ENCODE results near the gene ADGRE3. TPM values are rescaled to one million over a fixed set of nuclear protein-coding genes. Genes with fewer than 3 reads are reported as not detected.

The ADGRE3 gene
- total RNA-seq, 1 donor from 2014 or later: not detected

DNA sequence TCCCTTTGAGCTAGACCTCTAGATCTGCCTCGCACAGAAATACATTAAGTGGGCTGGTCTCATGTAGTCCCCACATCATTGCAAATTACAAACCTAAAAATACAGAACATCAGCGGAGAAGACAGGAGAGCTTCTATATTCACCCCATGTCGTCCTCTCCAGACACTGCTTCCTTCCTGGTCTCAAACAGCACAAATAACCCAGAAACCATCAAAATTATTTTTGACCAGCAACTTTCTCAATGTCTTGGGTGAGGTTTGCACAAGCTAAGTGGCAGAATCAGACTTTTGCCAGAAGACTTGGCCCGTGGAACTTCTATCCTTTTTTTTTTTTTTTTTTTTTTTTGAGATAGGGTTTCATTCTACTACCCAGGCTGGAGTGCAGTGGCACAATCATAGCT is 63.6 kb downstream of the ADGRE3 start:
- Histone ChIP-seq H3K4me3 (no peak overlapping the region), H3K9ac (no peak overlapping the region), H3K27me3 (no peaks in the 10 kb centered on the region), H2AFZ (replicated peaks) (no peak overlapping the region), H3F3A (ENCODE audit: low read depth) (no peaks in the 10 kb centered on the region), H3K79me2 (ENCODE audit: low read depth) (no peaks in the 10 kb centered on the region), H3K9me3 (ENCODE audit: low read depth) (no peaks in the 10 kb centered on the region), H4K20me1 (ENCODE audit: low read depth) (no peaks in the 10 kb centered on the region), H3K4me2 (no peak overlapping the region), H3K27ac (no peak overlapping the region), H3K4me1 (no peaks in the 10 kb centered on the region), H3K36me3 (no peaks in the 10 kb centered on the region)
- TF ChIP-seq, protein P1, sequence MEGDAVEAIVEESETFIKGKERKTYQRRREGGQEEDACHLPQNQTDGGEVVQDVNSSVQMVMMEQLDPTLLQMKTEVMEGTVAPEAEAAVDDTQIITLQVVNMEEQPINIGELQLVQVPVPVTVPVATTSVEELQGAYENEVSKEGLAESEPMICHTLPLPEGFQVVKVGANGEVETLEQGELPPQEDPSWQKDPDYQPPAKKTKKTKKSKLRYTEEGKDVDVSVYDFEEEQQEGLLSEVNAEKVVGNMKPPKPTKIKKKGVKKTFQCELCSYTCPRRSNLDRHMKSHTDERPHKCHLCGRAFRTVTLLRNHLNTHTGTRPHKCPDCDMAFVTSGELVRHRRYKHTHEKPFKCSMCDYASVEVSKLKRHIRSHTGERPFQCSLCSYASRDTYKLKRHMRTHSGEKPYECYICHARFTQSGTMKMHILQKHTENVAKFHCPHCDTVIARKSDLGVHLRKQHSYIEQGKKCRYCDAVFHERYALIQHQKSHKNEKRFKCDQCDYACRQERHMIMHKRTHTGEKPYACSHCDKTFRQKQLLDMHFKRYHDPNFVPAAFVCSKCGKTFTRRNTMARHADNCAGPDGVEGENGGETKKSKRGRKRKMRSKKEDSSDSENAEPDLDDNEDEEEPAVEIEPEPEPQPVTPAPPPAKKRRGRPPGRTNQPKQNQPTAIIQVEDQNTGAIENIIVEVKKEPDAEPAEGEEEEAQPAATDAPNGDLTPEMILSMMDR (IDR thresholded peaks at IDR 0.05): no peak
- no peak for TF ChIP-seq EZH2 (IDR thresholded peaks at IDR 0.05)
- no peak for TF ChIP-seq EZH2phosphoT487 (IDR thresholded peaks at IDR 0.05)
- Mint-ChIP-seq H3K27me3 (ENCODE audit: insufficient read depth, low read depth) (peaks cover 7% of the 10 kb centered on the region), H3K4me3 (no peak overlapping the region), H3K9me3 (no peaks in the 10 kb centered on the region), H3K4me1 (no peaks in the 10 kb centered on the region), H3K36me3 (no peaks in the 10 kb centered on the region), H3K27ac (no peak overlapping the region)
- DNase-seq (ENCODE audit: low spot score): no peak

DNA sequence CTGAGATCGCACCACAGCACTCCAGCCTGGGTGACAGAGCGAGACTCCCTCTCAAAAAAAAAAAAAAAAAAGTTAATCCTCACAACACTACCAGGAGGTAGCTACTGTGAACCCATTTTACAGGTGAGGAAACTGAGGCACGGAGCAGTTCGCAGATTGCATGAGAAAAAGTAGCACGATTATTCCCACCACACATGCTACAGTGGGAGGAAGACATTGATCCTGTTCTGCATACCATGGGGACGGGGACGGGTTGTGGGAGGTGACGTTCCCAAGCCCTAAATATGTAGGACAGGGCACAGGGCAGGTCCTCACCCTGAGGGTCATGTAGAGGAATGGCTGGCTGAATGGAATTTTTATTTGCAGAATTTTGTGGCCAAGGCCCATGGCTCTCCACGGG is 68.0 kb downstream of the ADGRE3 start:
- no peaks in the 10 kb centered on the region for H3K36me3 Mint-ChIP-seq

DNA sequence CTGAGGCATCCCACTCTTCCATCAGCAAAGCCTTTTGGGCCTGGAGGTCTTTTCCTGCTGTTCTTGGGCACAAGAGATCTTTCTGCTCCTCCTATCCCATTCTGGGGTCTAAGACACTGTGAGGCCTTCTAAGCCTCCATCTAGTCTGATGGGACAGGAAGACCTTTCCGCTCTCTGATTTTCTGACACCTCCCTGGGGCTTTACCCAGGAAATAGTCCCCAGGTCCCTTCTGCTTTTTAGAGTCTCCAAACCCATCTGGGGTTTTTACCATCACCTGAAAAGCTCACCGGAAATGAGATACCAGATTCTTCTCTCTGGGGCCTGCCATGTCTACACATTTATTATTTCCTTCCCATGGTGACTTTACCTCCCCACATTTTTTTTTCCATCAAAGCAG is 70.7 kb downstream of the ADGRE3 start:
- no peak overlapping the region for H3K4me3 Mint-ChIP-seq
- H3K27me3 ChIP-seq: no peaks in the 10 kb centered on the region
- no peak overlapping the region for H3K27ac ChIP-seq
- no peaks in the 10 kb centered on the region for H3K4me1 Mint-ChIP-seq
- no peaks in the 10 kb centered on the region for H3K36me3 Mint-ChIP-seq
- no peaks in the 10 kb centered on the region for H3K79me2 ChIP-seq (ENCODE audit: low read depth)
- no peak for DNase-seq (ENCODE audit: low spot score)
- no peaks in the 10 kb centered on the region for H3F3A ChIP-seq (ENCODE audit: low read depth)
- no peaks in the 10 kb centered on the region for H3K9me3 ChIP-seq (ENCODE audit: low read depth)
- H3K9me3 Mint-ChIP-seq: no peaks in the 10 kb centered on the region
- H3K4me1 ChIP-seq: no peaks in the 10 kb centered on the region
- no peak overlapping the region for H3K9ac ChIP-seq
- no peak overlapping the region for H3K4me3 ChIP-seq
- no peaks in the 10 kb centered on the region for H4K20me1 ChIP-seq (ENCODE audit: low read depth)
- H3K36me3 ChIP-seq: no peaks in the 10 kb centered on the region
- H3K27me3 Mint-ChIP-seq (ENCODE audit: insufficient read depth, low read depth): peaks cover 9% of the 10 kb centered on the region
- H3K27ac Mint-ChIP-seq: no peak overlapping the region
- TF ChIP-seq, protein P1 (IDR thresholded peaks at IDR 0.05): no peak
- TF ChIP-seq EZH2phosphoT487 (IDR thresholded peaks at IDR 0.05) (no peak), EZH2 (IDR thresholded peaks at IDR 0.05) (no peak)
- no peak overlapping the region for H2AFZ ChIP-seq (replicated peaks)
- H3K4me2 ChIP-seq: no peak overlapping the region

More for the DNA sequence above, 68.0 kb downstream of the ADGRE3 start:
- Histone ChIP-seq H3K79me2 (ENCODE audit: low read depth) (no peaks in the 10 kb centered on the region), H3K27me3 (no peaks in the 10 kb centered on the region), H3K4me3 (no peak overlapping the region), H4K20me1 (ENCODE audit: low read depth) (no peaks in the 10 kb centered on the region), H3K4me1 (no peaks in the 10 kb centered on the region), H3K4me2 (no peak overlapping the region), H3K27ac (no peak overlapping the region), H3F3A (ENCODE audit: low read depth) (no peaks in the 10 kb centered on the region), H2AFZ (replicated peaks) (no peak overlapping the region), H3K9me3 (ENCODE audit: low read depth) (no peaks in the 10 kb centered on the region), H3K36me3 (no peaks in the 10 kb centered on the region), H3K9ac (no peak overlapping the region)
- no peak overlapping the region for H3K27ac Mint-ChIP-seq
- peaks cover 9% of the 10 kb centered on the region for H3K27me3 Mint-ChIP-seq (ENCODE audit: insufficient read depth, low read depth)
- no peak for TF ChIP-seq EZH2 (IDR thresholded peaks at IDR 0.05)
- no peak for TF ChIP-seq EZH2phosphoT487 (IDR thresholded peaks at IDR 0.05)
- TF ChIP-seq, protein P1 (IDR thresholded peaks at IDR 0.05): no peak
- H3K9me3 Mint-ChIP-seq: no peaks in the 10 kb centered on the region
- no peaks in the 10 kb centered on the region for H3K4me1 Mint-ChIP-seq
- H3K4me3 Mint-ChIP-seq: no peak overlapping the region
- DNase-seq (ENCODE audit: low spot score): no peak
